Ovary (tissue), 9 donors: ENCODE data around the gene AFAP1L2. TPM values are rescaled to one million over a fixed set of nuclear protein-coding genes. Genes with fewer than 3 reads are reported as not detected.

Experiments used
- DNase-seq, 5 donors: peaks; one replicate each; pipeline ENCODE4 v3.0.0-alpha.2; 2019 to 2020
- H3K27ac ChIP-seq, 2 donors: fragments of 200-600 bp; one replicate each; pipeline versions ENCODE4 v1.5.1 to v1.8.0; 2019 to 2022
- H3K27me3 ChIP-seq: fragments of 200-600 bp; one replicate; pipeline ENCODE4 v1.8.0; 2022
- H3K36me3 ChIP-seq: fragments of 200-600 bp; sonication (generic); one replicate; pipeline ENCODE4 v1.5.1; 2019
- H3K4me1 ChIP-seq: one replicate; pipeline ENCODE4 v1.8.1; 2013; ENCODE audit warnings: mild to moderate bottlenecking, moderate library complexity; ENCODE audit not compliant: insufficient read depth
- H3K4me3 ChIP-seq: fragments of 200-600 bp; sonication (generic); one replicate; pipeline ENCODE4 v1.5.1; 2017
- H3K9me3 ChIP-seq, 2 donors: fragments of 200-600 bp in 1 of 2; sonication (generic) in 1 of 2; one replicate each; pipeline versions ENCODE4 v1.5.1 to v1.8.1; 2013 to 2019; ENCODE audit warnings: mild to moderate bottlenecking in 1 of 2, moderate library complexity in 1 of 2
- EP300 ChIP-seq: sonication (generic); formaldehyde crosslinking; IDR thresholded peaks from one replicate; pipeline ENCODE4 v1.6.1; 2017; ENCODE audit warnings: antibody characterized with exemption
- POLR2A ChIP-seq: fragments of 450-650 bp; IDR thresholded peaks from one replicate; pipeline ENCODE4 v1.6.1; 2017; ENCODE audit warnings: antibody characterized with exemption, mild to moderate bottlenecking, moderate library complexity
- WGBS, 3 donors: extraction: QIAGEN DNeasy Blood & Tissue Kit in 1 of 3; methylation state at CpG; one replicate each; pipeline versions ENCODE4 v1.1.5 to v1.1.7; 2013 to 2017; 5-methylcytosine and 5-hydroxymethylcytosine counted together
- intact Hi-C, 4 donors: fragments of 100-400 bp; cut with DNase I; formaldehyde crosslinking; loops; one replicate each; pipeline versions ENCODE4 v1.11.0 to v1.15.1; 2022 to 2023
- polyA plus RNA-seq, 2 donors: library from polyadenylated mRNA; stranded (reverse); fragments of 200-250 nt in 1 of 2; fragments of 350-450 nt in 1 of 2; fragmentation: Illumina TruSeq in 1 of 2; extraction: RNeasy Lipid Tissue Mini Kit (QIAGEN cat#74804) in 1 of 2; gene quantifications; one replicate each; pipeline ENCODE4 v1.2.3, GENCODE V29; 2013 to 2014
- total RNA-seq, 7 donors: library from RNA; depleted of rRNA in 2 of 7; stranded (reverse); fragments of >200 nt in 2 of 7; fragmentation: NEBNext Ultra II Directional in 3 of 7; extraction: Animal tissue kit (Norgen Biotek cat#: 25700) in 3 of 7; gene quantifications; one replicate each; pipeline versions ENCODE4 v1.1.0 to v1.2.4, GENCODE V29; 2016 to 2023
- TF ChIP-seq, protein P1 (sequence below), 3 donors: fragments of 450-650 bp in 2 of 3; fragments of 200-600 bp in 1 of 3; IDR thresholded peaks; one replicate each; pipeline versions ENCODE4 v1.5.1 to v1.8.0; 2016 to 2022; ENCODE audit warnings: antibody characterized with exemption in 3 of 3, mild to moderate bottlenecking in 1 of 3
- donor health status: DM: no; HTN: no; CAD: no; lungs with moderate emphysema.
- donor health status: DM: no; HTN: no; CAD: no.
- donor health status: Bipolar disorder and iron deficiency.
- donor health status: DM: yes; HTN: yes; CAD: no.
- donor health status: DM: no; HTN: no; CAD: no.
- donor health status: DM: yes; HTN: yes; CAD: no.

The AFAP1L2 gene
- total and polyA plus RNA-seq, 9 donors: 9.8 to 53.7 (median 23.3) TPM

DNA sequence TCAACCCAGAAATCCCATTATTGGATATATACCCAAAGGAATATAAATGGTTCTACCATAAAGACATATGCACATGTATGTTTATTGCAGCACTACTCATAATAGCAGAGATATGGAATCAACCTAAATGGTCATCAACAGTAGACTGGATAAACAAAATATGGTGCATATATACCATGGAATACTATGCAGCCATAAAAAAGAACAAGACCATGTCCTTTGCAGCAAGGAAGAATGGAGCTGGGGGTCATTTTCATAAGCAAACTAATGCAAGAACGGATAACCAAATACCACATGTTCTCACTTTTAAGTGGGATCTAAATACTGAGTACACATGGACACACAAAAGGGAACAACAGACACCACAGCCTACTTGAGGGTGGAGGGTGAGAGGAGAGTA, 2.2 kb upstream of the AFAP1L2 start:
- Histone ChIP-seq H3K4me3 (no peak overlapping the region), H3K36me3 (no peaks in the 10 kb centered on the region), H3K9me3 (no peaks in the 10 kb centered on the region), H3K27me3 (no peaks in the 10 kb centered on the region), H3K27ac (no peak overlapping the region), H3K4me1 (peaks cover 5% of the 10 kb centered on the region)
- TF ChIP-seq, protein P1, sequence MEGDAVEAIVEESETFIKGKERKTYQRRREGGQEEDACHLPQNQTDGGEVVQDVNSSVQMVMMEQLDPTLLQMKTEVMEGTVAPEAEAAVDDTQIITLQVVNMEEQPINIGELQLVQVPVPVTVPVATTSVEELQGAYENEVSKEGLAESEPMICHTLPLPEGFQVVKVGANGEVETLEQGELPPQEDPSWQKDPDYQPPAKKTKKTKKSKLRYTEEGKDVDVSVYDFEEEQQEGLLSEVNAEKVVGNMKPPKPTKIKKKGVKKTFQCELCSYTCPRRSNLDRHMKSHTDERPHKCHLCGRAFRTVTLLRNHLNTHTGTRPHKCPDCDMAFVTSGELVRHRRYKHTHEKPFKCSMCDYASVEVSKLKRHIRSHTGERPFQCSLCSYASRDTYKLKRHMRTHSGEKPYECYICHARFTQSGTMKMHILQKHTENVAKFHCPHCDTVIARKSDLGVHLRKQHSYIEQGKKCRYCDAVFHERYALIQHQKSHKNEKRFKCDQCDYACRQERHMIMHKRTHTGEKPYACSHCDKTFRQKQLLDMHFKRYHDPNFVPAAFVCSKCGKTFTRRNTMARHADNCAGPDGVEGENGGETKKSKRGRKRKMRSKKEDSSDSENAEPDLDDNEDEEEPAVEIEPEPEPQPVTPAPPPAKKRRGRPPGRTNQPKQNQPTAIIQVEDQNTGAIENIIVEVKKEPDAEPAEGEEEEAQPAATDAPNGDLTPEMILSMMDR (IDR thresholded peaks at IDR 0.05): no peak
- TF ChIP-seq EP300: no peak
- TF ChIP-seq POLR2A: no peak
- WGBS, 3 donors: 85 to 95% (median 85%) methylated on average over 1 of the region's 1 CpG
- DNase-seq: no peak
- intact Hi-C loops: loop anchor here in 1 of 4 donors (10.0 kb wide), 1 partner anchor 102 kb away; no protein-coding TSS in a partner anchor

DNA sequence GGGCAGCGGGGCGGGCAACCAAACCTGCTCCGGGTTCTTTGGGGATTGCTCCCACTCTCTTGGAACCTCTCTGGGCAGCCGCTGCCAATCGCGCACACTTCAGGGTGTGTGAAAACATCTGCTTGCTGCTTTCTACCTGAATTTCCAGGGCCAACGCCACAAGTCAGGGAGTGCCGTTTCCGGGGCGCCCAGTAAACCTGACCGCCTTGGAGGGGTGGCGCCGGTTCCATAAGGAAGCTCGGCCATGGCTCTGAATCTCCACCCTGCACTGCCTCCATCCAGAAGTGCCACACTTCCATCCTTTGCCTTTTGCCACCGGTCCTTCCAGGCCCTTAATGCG, 679 bp upstream of the AFAP1L2 start:
- Histone ChIP-seq H3K9me3 (no peaks in the 10 kb centered on the region), H3K27me3 (no peaks in the 10 kb centered on the region), H3K36me3 (no peaks in the 10 kb centered on the region), H3K27ac (peak overlapping the region; percentile 52 to 66), H3K4me3 (peak overlapping the region; percentile 57), H3K4me1 (peaks cover 6% of the 10 kb centered on the region)
- intact Hi-C loops: loop anchor here in 1 of 4 donors (10.0 kb wide), 1 partner anchor 100 kb away; no protein-coding TSS in a partner anchor
- no peak for DNase-seq
- 25 to 34% (median 26%) methylated on average over 15 to 16 of the region's 16 CpGs for WGBS, 3 donors
- no peak for TF ChIP-seq EP300
- TF ChIP-seq, protein P1 (IDR thresholded peaks at IDR 0.05): no peak
- no peak for TF ChIP-seq POLR2A

GRCh38 chr10:114403541-114404161, 651 bp downstream of the AFAP1L2 start:
- peak; percentile 59 to 76 (median 68) for DNase-seq
- TF ChIP-seq EP300 (no peak), POLR2A (no peak)
- TF ChIP-seq, protein P1 (IDR thresholded peaks at IDR 0.05): peak in 2 of 3 donors; percentile 27 to 46
- H3K27me3 ChIP-seq: no peaks in the 10 kb centered on the region
- H3K36me3 ChIP-seq: no peaks in the 10 kb centered on the region
- 0 to 1% (median 1%) methylated on average over 39 to 44 of the region's 44 CpGs for WGBS, 3 donors
- H3K9me3 ChIP-seq: no peaks in the 10 kb centered on the region
- peaks cover 15% of the 10 kb centered on the region for H3K4me1 ChIP-seq
- intact Hi-C loops: loop anchor here in 1 of 4 donors (10.0 kb wide), 1 partner anchor 99 kb away; no protein-coding TSS in a partner anchor
- H3K4me3 ChIP-seq: peak overlapping the region; percentile 57
- H3K27ac ChIP-seq: peak overlapping the region; percentile 52 to 66

GRCh38 chr10:114402871-114403540, 1.3 kb downstream of the AFAP1L2 start:
- intact Hi-C loops: loop anchor here in 1 of 4 donors (10.0 kb wide), 1 partner anchor 98 kb away; no protein-coding TSS in a partner anchor

DNA sequence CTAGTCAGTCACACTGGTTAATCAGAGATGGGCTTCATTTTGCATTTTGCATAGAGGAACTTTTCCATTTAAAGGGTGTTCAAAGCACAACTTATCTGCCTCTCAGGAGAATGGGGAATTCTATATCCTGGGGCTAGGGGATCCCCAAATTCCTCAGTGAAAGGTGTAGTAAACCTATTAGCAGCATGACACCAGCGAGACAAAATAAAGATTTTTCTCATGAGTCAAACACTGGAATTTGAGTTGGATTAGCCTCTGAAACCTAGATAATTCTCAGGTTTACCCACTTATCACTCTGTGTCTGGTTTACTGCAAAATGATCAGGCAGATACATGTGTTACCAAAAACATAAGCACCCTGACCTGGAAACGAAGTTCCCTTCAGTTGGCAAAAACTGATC, 2.1 kb downstream of the AFAP1L2 start:
- intact Hi-C loops: loop anchor here in 1 of 4 donors (10.0 kb wide), 1 partner anchor 97 kb away; no protein-coding TSS in a partner anchor
- WGBS, 3 donors: 29 to 45% (median 39%) methylated on average over 2 of the region's 2 CpGs
- peak overlapping the region; percentile 6 to 66 for H3K27ac ChIP-seq
- peak overlapping the region; percentile 57 for H3K4me3 ChIP-seq
- no peaks in the 10 kb centered on the region for H3K27me3 ChIP-seq
- H3K36me3 ChIP-seq: no peaks in the 10 kb centered on the region
- no peak for DNase-seq
- TF ChIP-seq EP300: no peak
- TF ChIP-seq, protein P1 (IDR thresholded peaks at IDR 0.05): no peak
- TF ChIP-seq POLR2A: no peak
- peaks cover 23% of the 10 kb centered on the region for H3K4me1 ChIP-seq
- H3K9me3 ChIP-seq: no peaks in the 10 kb centered on the region

More at GRCh38 chr10:114402871-114403540, 1.3 kb downstream of the AFAP1L2 start:
- peak overlapping the region; percentile 57 for H3K4me3 ChIP-seq
- no peaks in the 10 kb centered on the region for H3K36me3 ChIP-seq
- TF ChIP-seq POLR2A: no peak
- peaks cover 19% of the 10 kb centered on the region for H3K4me1 ChIP-seq
- H3K9me3 ChIP-seq: no peaks in the 10 kb centered on the region
- H3K27me3 ChIP-seq: no peaks in the 10 kb centered on the region
- DNase-seq: no peak
- WGBS, 3 donors: 3 to 9% (median 8%) methylated on average over 17 of the region's 17 CpGs
- H3K27ac ChIP-seq: peak overlapping the region; percentile 52 to 66
